Measurements from ENCODE around the gene PPP3CA. TPM values are rescaled to one million over a fixed set of nuclear protein-coding genes. Genes with fewer than 3 reads are reported as not detected.

The PPP3CA gene
- total and polyA plus RNA-seq, 2 of the 8 experiments (the other 6 are each of a cell fraction or from before 2014, with no cell fraction given), result 7.9 to 35.0 TPM

GRCh38 chr4:101253121-101253520, 94.2 kb downstream of the PPP3CA start (continued):
- no peak for TF ChIP-seq HDAC2 (IDR thresholded peaks at IDR 0.05; ENCODE audit: borderline replicate concordance in 1 of 2, low read depth in 2 of 2, low read length in 2 of 2)

All from H1 (cell line).